GM21576 (cell line): ENCODE measurements around the gene IFNA8.
"Not testable (repeated sequence)": the region's sequence is repeated elsewhere in the genome, so short reads cannot be mapped to it uniquely, and the experiment has no call there.

Source experiments
- ATAC-seq: cut with Tn5 transposase; IDR thresholded peaks from one replicate; pipeline ENCODE4 v1.9.1; 2021; ENCODE audit warnings: mild to moderate bottlenecking, moderate library complexity; ENCODE audit not compliant: unreplicated experiment

Gene IFNA8

GRCh38 chr9:21415493-21416267, 6.8 kb downstream of the IFNA8 start:
- no peak for ATAC-seq

- peak; percentile 46 for ATAC-seq
Measured at GRCh38 chr9:21428235-21428634, 19.3 kb downstream of the IFNA8 start.

- no peak for ATAC-seq
Measured at GRCh38 chr9:21429191-21429590, 20.3 kb downstream of the IFNA8 start.

GRCh38 chr9:21432672-21433425, 23.9 kb downstream of the IFNA8 start:
- peak; percentile 58 for ATAC-seq

GRCh38 chr9:21434202-21435014, 25.5 kb downstream of the IFNA8 start:
- ATAC-seq = no peak

- ATAC-seq = not testable (repeated sequence)
Measured at GRCh38 chr9:21435015-21435383, 26.1 kb downstream of the IFNA8 start.

GRCh38 chr9:21440139-21440538, 31.2 kb downstream of the IFNA8 start, which contains the start of gene IFNA1:
Gene IFNA1 (plus strand): TSS chr9:21440439. CDS start chr9:21440508, 69 bp downstream.
- no peak for ATAC-seq

- ATAC-seq = peak; percentile 94
Measured at GRCh38 chr9:21443849-21444625, 35.1 kb downstream of the IFNA8 start.

- ATAC-seq = not testable (repeated sequence)
Measured at GRCh38 chr9:21449312-21449711, 40.4 kb downstream of the IFNA8 start.

GRCh38 chr9:21450733-21451394, 41.9 kb downstream of the IFNA8 start:
- no peak for ATAC-seq

- ATAC-seq = no peak
Measured at GRCh38 chr9:21452681-21453080, 43.8 kb downstream of the IFNA8 start.

- no peak for ATAC-seq
Measured at GRCh38 chr9:21454149-21454548, 45.2 kb downstream of the IFNA8 start.

- no peak for ATAC-seq
Measured at GRCh38 chr9:21455320-21455719, 46.4 kb downstream of the IFNA8 start.
